IMR-90 (cell line): ENCODE results near the gene FGF12. TPM values are rescaled to one million over a fixed set of nuclear protein-coding genes. Genes with fewer than 3 reads are reported as not detected.

Experiments used
- ATAC-seq: fragments of 200-7000 bp; cut with Tn5 transposase; 2 replicates; pipeline ENCODE4 v1.9.1; 2020; ENCODE audit warnings: low read depth, mild to moderate bottlenecking, moderate library complexity
- BruUV-seq: library from RNA; stranded (reverse); fragments of 400-500 nt; replicated peaks from 2 replicates; lab custom pipeline; 2021; lab: Mats Ljungman, UMichigan
- CTCF ChIA-PET: fragments of 300-600 bp; formaldehyde crosslinking; extraction: SDS; loops from one replicate; lab custom pipeline; 2021; ENCODE audit warnings: antibody characterized with exemption; lab: Yijun Ruan, JAX
- POLR2A ChIA-PET: fragments of 300-600 bp; sonication (Branson Sonifier 250); formaldehyde crosslinking; loops from one replicate; lab custom pipeline; 2022; ENCODE audit warnings: antibody characterized with exemption; ENCODE audit not compliant: unreplicated experiment; lab: Charles Lee
- DNase-seq: peaks from one replicate; pipeline ENCODE4 v3.0.0; 2013
- H2AFZ ChIP-seq: replicated peaks from 2 replicates; pipeline ENCODE3; 2013; ENCODE audit warnings: low read length, mild to moderate bottlenecking; ENCODE audit not compliant: poor library complexity
- H2AK5ac ChIP-seq: 2 replicates; pipeline ENCODE4 v1.6.1; 2013; ENCODE audit warnings: low read depth, low read length, inconsistent platforms
- H2AK9ac ChIP-seq: replicated peaks from 2 replicates; pipeline ENCODE3; 2013; ENCODE audit warnings: mild to moderate bottlenecking, low read depth, low read length, moderate library complexity; ENCODE audit not compliant: poor library complexity
- H2BK120ac ChIP-seq: 2 replicates; pipeline ENCODE4 v1.6.1; 2013; ENCODE audit warnings: low read depth, low read length, inconsistent platforms
- H2BK15ac ChIP-seq: 3 replicates; pipeline ENCODE4 v1.6.1; 2013; ENCODE audit warnings: low read depth, low read length, inconsistent platforms
- H2BK20ac ChIP-seq: 2 replicates; pipeline ENCODE4 v1.6.1; 2013; ENCODE audit warnings: low read depth, mild to moderate bottlenecking, inconsistent platforms, low read length, moderate library complexity
- H2BK5ac ChIP-seq: 2 replicates; pipeline ENCODE4 v1.6.1; 2013; ENCODE audit warnings: mild to moderate bottlenecking, low read depth, low read length, inconsistent platforms; ENCODE audit not compliant: poor library complexity, severe bottlenecking
- H3K14ac ChIP-seq: replicated peaks from 2 replicates; pipeline ENCODE4 v1.6.1; 2013; ENCODE audit warnings: low read depth, low read length, inconsistent platforms
- H3K18ac ChIP-seq: 2 replicates; pipeline ENCODE4 v1.6.1; 2013; ENCODE audit warnings: low read depth, low read length, control low read depth
- H3K23ac ChIP-seq: 2 replicates; pipeline ENCODE4 v1.6.1; 2013; ENCODE audit warnings: low read depth, low read length, inconsistent platforms
- H3K27ac ChIP-seq: 2 replicates; pipeline ENCODE4 v1.5.1; 2013; ENCODE audit warnings: mild to moderate bottlenecking, control low read depth, low read length; ENCODE audit not compliant: insufficient read depth
- H3K27me3 ChIP-seq: 2 replicates; pipeline ENCODE4 v1.6.1; 2013; ENCODE audit warnings: low read length; ENCODE audit not compliant: control insufficient read depth, insufficient read depth
- H3K36me3 ChIP-seq: 2 replicates; pipeline ENCODE4 v1.6.1; 2013; ENCODE audit warnings: low read length, mixed read lengths; ENCODE audit not compliant: control insufficient read depth, insufficient read depth
- H3K4ac ChIP-seq: 2 replicates; pipeline ENCODE4 v1.6.1; 2013; ENCODE audit warnings: low read depth, low read length, inconsistent platforms
- H3K4me1 ChIP-seq: 2 replicates; pipeline ENCODE4 v1.6.1; 2013; ENCODE audit warnings: low read length, mixed read lengths; ENCODE audit not compliant: control insufficient read depth, insufficient read depth
- H3K4me2 ChIP-seq: 2 replicates; pipeline ENCODE4 v1.6.1; 2013; ENCODE audit warnings: low read depth, mild to moderate bottlenecking, control low read depth, low read length, moderate library complexity
- H3K4me3 ChIP-seq: 2 replicates; pipeline ENCODE4 v1.5.1; 2013; ENCODE audit warnings: low read depth, mild to moderate bottlenecking, control low read depth, low read length, moderate library complexity; ENCODE audit not compliant: insufficient read depth
- H3K56ac ChIP-seq: 2 replicates; pipeline ENCODE4 v1.6.1; 2013; ENCODE audit warnings: low read length, inconsistent platforms; ENCODE audit not compliant: insufficient read depth; ENCODE audit errors: extremely low read depth
- H3K79me1 ChIP-seq, 2 experiments: 2 replicates each; pipeline ENCODE4 v1.6.1; 2013; ENCODE audit warnings: low read length in 2 of 2, inconsistent platforms in 1 of 2, low read depth in 1 of 2
- H3K9ac ChIP-seq: 2 replicates; pipeline ENCODE4 v1.6.1; 2013; ENCODE audit warnings: low read depth, low read length, control low read depth
- H3K9me1 ChIP-seq: 2 replicates; pipeline ENCODE4 v1.6.1; 2013; ENCODE audit warnings: low read length, inconsistent platforms; ENCODE audit not compliant: insufficient read depth
- H3K9me3 ChIP-seq: 2 replicates; pipeline ENCODE4 v1.6.1; 2013; ENCODE audit warnings: low read length; ENCODE audit not compliant: control insufficient read depth, insufficient read depth
- H4K20me1 ChIP-seq: 2 replicates; pipeline ENCODE4 v1.6.1; 2013; ENCODE audit warnings: low read length, inconsistent platforms; ENCODE audit not compliant: insufficient read depth
- H4K5ac ChIP-seq: 2 replicates; pipeline ENCODE4 v1.6.1; 2013; ENCODE audit warnings: mild to moderate bottlenecking, low read depth, low read length, control low read depth
- H4K8ac ChIP-seq, 2 experiments: 2 replicates each; pipeline ENCODE4 v1.6.1; 2013; ENCODE audit warnings: low read depth in 2 of 2, low read length in 2 of 2, control low read depth in 1 of 2, inconsistent platforms in 1 of 2
- H4K91ac ChIP-seq: 2 replicates; pipeline ENCODE4 v1.6.1; 2013; ENCODE audit warnings: low read depth, low read length, inconsistent platforms; ENCODE audit not compliant: insufficient read depth
- BHLHE40 ChIP-seq: fragments of 150-350 bp; IDR thresholded peaks from 2 replicates; pipeline ENCODE4 v1.6.1; 2016; ENCODE audit warnings: mild to moderate bottlenecking, low read depth, low read length
- CEBPB ChIP-seq: IDR thresholded peaks from 2 replicates; pipeline ENCODE4 v1.6.1; 2012; ENCODE audit warnings: low read depth, low read length, improper control_type of control experiment
- FOS ChIP-seq: fragments of 150-350 bp; IDR thresholded peaks from 2 replicates; pipeline ENCODE4 v1.6.1; 2016; ENCODE audit warnings: low read depth, low read length
- MAZ ChIP-seq: IDR thresholded peaks from 2 replicates; pipeline ENCODE4 v1.6.1; 2012; ENCODE audit warnings: low read depth, mild to moderate bottlenecking, low read length, improper control_type of control experiment, moderate library complexity, borderline replicate concordance
- MXI1 ChIP-seq: IDR thresholded peaks from 2 replicates; pipeline ENCODE4 v1.6.1; 2012; ENCODE audit warnings: low read depth, mild to moderate bottlenecking, low read length, moderate library complexity, borderline replicate concordance
- NFE2L2 ChIP-seq: fragments of 150-350 bp; IDR thresholded peaks from 2 replicates; pipeline ENCODE4 v1.6.1; 2016; ENCODE audit warnings: low read depth, mild to moderate bottlenecking, low read length
- POLR2A ChIP-seq: IDR thresholded peaks from 2 replicates; pipeline ENCODE4 v1.6.1; 2012; ENCODE audit warnings: mild to moderate bottlenecking, low read depth, low read length
- RAD21 ChIP-seq: IDR thresholded peaks from 2 replicates; pipeline ENCODE4 v1.6.1; 2012; ENCODE audit warnings: low read length, improper control_type of control experiment
- RCOR1 ChIP-seq: IDR thresholded peaks from 2 replicates; pipeline ENCODE4 v1.6.1; 2012; ENCODE audit warnings: mild to moderate bottlenecking, low read length, improper control_type of control experiment; ENCODE audit not compliant: insufficient replicate concordance
- RFX5 ChIP-seq: IDR thresholded peaks from 2 replicates; pipeline ENCODE4 v1.8.0; 2012; ENCODE audit warnings: low read depth, mild to moderate bottlenecking, low read length, moderate library complexity
- SMC3 ChIP-seq: fragments of 150-350 bp; IDR thresholded peaks from 2 replicates; pipeline ENCODE4 v1.6.1; 2016; ENCODE audit warnings: low read depth, mild to moderate bottlenecking, antibody characterized with exemption, low read length, moderate library complexity
- WGBS, 2 experiments: methylation state at CpG; one replicate each; pipeline versions ENCODE4 v1.1.5 to v1.1.7; 2013; ENCODE audit warnings: missing lambda C conversion rate in 2 of 2; ENCODE audit not compliant: insufficient read length in 1 of 2; ENCODE audit errors: extremely low coverage in 2 of 2; 5-methylcytosine and 5-hydroxymethylcytosine counted together
- dilution Hi-C: fragments of 300-500 bp; cut with HindIII; formaldehyde crosslinking; loops from one replicate; pipeline ENCODE4 v1.14.3; 2018; ENCODE audit warnings: low sequenced_read_pairs; ENCODE audit not compliant: unreplicated experiment
- in situ Hi-C: fragments of 300-500 bp; cut with MboI; formaldehyde crosslinking; loops from 3 replicates; pipeline ENCODE4 v1.14.3; 2019; ENCODE audit warnings: low sequenced_read_pairs, inconsistent platforms, mixed read lengths
- intact Hi-C: fragments of 100-400 bp; cut with micrococcal nuclease; formaldehyde crosslinking; loops from 2 replicates; pipeline ENCODE4 v1.10.0; 2022
- polyA plus RNA-seq, 3 experiments: library from polyadenylated mRNA; depleted of rRNA; stranded (reverse); fragments of >200 nt; gene quantifications; 2 replicates each; pipeline ENCODE4 v1.2.3, GENCODE V29; 2012; ENCODE audit warnings: low replicate concordance in 1 of 3
- total RNA-seq: library from RNA; depleted of rRNA; stranded (reverse); fragments of >200 nt; gene quantifications from 2 replicates; pipeline ENCODE4 v1.2.3, GENCODE V29; 2012
- TF ChIP-seq, protein P1 (sequence below): fragments of 150-350 bp; IDR thresholded peaks from 2 replicates; pipeline ENCODE4 v1.6.1; 2017; ENCODE audit warnings: mild to moderate bottlenecking, antibody characterized with exemption, low read length, low read depth
- TF ChIP-seq, protein P2 (sequence below): fragments of 150-350 bp; IDR thresholded peaks from 2 replicates; pipeline ENCODE4 v1.6.1; 2016; ENCODE audit warnings: low read depth, mild to moderate bottlenecking, low read length, moderate library complexity, borderline replicate concordance
- TF ChIP-seq, protein P3 (sequence below): conservative IDR thresholded peaks from 2 replicates; pipeline ENCODE4 v1.5.1; 2012; ENCODE audit warnings: mild to moderate bottlenecking, low read depth, low read length, improper control_type of control experiment

The FGF12 gene
- total and polyA plus RNA-seq, 2 of the 4 experiments (the other 2 are of a cell fraction), result not detected

DNA sequence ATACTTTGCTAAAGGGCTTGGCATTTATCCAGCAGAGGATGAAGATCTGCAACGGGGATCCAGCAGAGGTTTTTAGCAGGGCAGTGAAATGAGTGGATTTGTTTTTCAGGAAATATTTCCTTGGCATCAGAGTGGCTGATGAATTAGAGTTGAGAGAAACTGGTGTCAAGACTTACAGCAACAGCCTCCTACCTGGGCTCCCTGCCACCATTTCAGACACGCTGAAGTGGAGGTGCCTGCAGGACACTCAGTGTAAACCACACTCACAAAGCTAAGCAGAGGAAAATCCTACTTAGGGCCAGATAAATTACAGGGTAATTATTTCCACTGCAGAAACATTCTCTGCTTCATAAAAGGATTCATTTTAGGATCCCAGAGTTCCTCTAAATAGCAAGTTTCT lies 519.7 kb downstream of the FGF12 start:
- no peak overlapping the region for H2BK20ac ChIP-seq
- no peak overlapping the region for H3K4me3 ChIP-seq
- H3K4me2 ChIP-seq, result no peak overlapping the region
- H3K23ac ChIP-seq, result no peak overlapping the region
- in situ Hi-C loops (no loop called here), dilution Hi-C loops (no loop called here), intact Hi-C loops (no loop called here)
- no TSS peak for BruUV-seq
- H4K8ac ChIP-seq, result no peak overlapping the region
- DNase-seq (no peak), ATAC-seq (no peak)
- H3K9me1 ChIP-seq, result no peaks in the 10 kb centered on the region
- H3K9ac ChIP-seq, result no peak overlapping the region
- TF ChIP-seq, protein P1, sequence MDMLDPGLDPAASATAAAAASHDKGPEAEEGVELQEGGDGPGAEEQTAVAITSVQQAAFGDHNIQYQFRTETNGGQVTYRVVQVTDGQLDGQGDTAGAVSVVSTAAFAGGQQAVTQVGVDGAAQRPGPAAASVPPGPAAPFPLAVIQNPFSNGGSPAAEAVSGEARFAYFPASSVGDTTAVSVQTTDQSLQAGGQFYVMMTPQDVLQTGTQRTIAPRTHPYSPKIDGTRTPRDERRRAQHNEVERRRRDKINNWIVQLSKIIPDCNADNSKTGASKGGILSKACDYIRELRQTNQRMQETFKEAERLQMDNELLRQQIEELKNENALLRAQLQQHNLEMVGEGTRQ, result no peak
- TF ChIP-seq NFE2L2 (no peak), FOS (no peak), RFX5 (no peak), CEBPB (no peak), BHLHE40 (no peak), MXI1 (no peak), MAZ (no peak), POLR2A (no peak), RAD21 (no peak), SMC3 (no peak), RCOR1 (no peak)
- TF ChIP-seq, protein P2, sequence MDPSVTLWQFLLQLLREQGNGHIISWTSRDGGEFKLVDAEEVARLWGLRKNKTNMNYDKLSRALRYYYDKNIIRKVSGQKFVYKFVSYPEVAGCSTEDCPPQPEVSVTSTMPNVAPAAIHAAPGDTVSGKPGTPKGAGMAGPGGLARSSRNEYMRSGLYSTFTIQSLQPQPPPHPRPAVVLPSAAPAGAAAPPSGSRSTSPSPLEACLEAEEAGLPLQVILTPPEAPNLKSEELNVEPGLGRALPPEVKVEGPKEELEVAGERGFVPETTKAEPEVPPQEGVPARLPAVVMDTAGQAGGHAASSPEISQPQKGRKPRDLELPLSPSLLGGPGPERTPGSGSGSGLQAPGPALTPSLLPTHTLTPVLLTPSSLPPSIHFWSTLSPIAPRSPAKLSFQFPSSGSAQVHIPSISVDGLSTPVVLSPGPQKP, result no peak
- TF ChIP-seq, protein P3, sequence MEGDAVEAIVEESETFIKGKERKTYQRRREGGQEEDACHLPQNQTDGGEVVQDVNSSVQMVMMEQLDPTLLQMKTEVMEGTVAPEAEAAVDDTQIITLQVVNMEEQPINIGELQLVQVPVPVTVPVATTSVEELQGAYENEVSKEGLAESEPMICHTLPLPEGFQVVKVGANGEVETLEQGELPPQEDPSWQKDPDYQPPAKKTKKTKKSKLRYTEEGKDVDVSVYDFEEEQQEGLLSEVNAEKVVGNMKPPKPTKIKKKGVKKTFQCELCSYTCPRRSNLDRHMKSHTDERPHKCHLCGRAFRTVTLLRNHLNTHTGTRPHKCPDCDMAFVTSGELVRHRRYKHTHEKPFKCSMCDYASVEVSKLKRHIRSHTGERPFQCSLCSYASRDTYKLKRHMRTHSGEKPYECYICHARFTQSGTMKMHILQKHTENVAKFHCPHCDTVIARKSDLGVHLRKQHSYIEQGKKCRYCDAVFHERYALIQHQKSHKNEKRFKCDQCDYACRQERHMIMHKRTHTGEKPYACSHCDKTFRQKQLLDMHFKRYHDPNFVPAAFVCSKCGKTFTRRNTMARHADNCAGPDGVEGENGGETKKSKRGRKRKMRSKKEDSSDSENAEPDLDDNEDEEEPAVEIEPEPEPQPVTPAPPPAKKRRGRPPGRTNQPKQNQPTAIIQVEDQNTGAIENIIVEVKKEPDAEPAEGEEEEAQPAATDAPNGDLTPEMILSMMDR, result no peak
- H2AK9ac ChIP-seq, result no peak overlapping the region
- no peak overlapping the region for H2BK5ac ChIP-seq
- no peaks in the 10 kb centered on the region for H3K27me3 ChIP-seq
- H3K56ac ChIP-seq, result no peak overlapping the region
- H2BK15ac ChIP-seq, result no peak overlapping the region
- no peaks in the 10 kb centered on the region for H3K79me1 ChIP-seq
- H4K91ac ChIP-seq, result no peak overlapping the region
- no peak overlapping the region for H2BK120ac ChIP-seq
- no peaks in the 10 kb centered on the region for H3K36me3 ChIP-seq
- H3K4me1 ChIP-seq, result no peaks in the 10 kb centered on the region
- no peak overlapping the region for H3K27ac ChIP-seq
- no peak overlapping the region for H2AK5ac ChIP-seq
- no peak overlapping the region for H3K14ac ChIP-seq
- H3K18ac ChIP-seq, result no peak overlapping the region
- peaks cover 8% of the 10 kb centered on the region for H3K9me3 ChIP-seq
- no peak overlapping the region for H4K5ac ChIP-seq
- no peak overlapping the region for H3K4ac ChIP-seq
- ChIA-PET CTCF (no interaction called here), POLR2A (no interaction called here)
- WGBS, 2 experiments, result 0% methylated on average over 1 of the region's 2 CpGs; no CpG with 5 or more reads in 1 of the 2 experiments
- H2AFZ ChIP-seq, result no peak overlapping the region
- no peaks in the 10 kb centered on the region for H4K20me1 ChIP-seq
